ENCODE data around the gene CLIC3.

The CLIC3 gene

GRCh38 chr9:136960212-136960937 is 36.0 kb downstream of the CLIC3 start:
- Mint-ChIP-seq H3K4me1 (no peaks in the 10 kb centered on the region), H3K27ac (no peak overlapping the region), H3K4me3 (no peak overlapping the region), H3K9me3 (peaks cover 6% of the 10 kb centered on the region in 2 donors), H3K36me3 (peaks cover 3 to 5% of the 10 kb centered on the region in 2 donors), H3K27me3 (peaks cover 13 to 16% of the 10 kb centered on the region in 2 donors)
- no peak for ATAC-seq (replicated peaks)
- DNase-seq, result no peak

GRCh38 chr9:136958898-136959850 is 37.2 kb downstream of the CLIC3 start:
- Mint-ChIP-seq H3K9me3 (peaks cover 6% of the 10 kb centered on the region in 2 donors), H3K36me3 (peaks cover 3 to 5% of the 10 kb centered on the region in 2 donors), H3K27ac (no peak overlapping the region), H3K4me3 (no peak overlapping the region), H3K4me1 (no peaks in the 10 kb centered on the region), H3K27me3 (peaks cover 13 to 16% of the 10 kb centered on the region in 2 donors)
- ATAC-seq (replicated peaks) (no peak), DNase-seq (no peak)

DNA sequence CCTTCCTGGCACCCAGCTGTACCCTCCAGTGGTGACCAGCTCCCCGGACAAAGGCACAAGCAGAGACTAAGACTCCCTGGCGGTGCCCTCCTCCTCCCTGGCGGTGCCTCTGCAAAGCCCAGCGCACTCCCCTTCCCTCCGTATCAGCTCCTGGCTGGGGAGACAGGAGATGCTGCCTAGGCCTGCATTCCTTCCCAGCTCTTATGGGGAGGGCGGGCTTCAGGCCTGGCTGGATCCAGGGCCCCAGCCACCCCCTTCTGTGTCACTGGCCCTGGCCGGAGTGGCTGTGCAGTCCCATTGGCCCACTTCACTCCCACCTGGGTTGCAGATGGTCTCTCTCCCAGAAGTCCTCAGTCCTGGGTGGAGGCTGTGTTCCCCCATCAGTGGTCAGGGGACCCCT is 37.9 kb downstream of the CLIC3 start:
- Mint-ChIP-seq H3K4me1 (no peaks in the 10 kb centered on the region), H3K4me3 (no peak overlapping the region), H3K9me3 (peaks cover 6% of the 10 kb centered on the region in 2 donors)

GRCh38 chr9:136957901-136958300 is 38.5 kb downstream of the CLIC3 start:
- Mint-ChIP-seq H3K9me3 (peaks cover 6% of the 10 kb centered on the region in 2 donors), H3K4me3 (no peak overlapping the region), H3K27me3 (peaks cover 7 to 16% of the 10 kb centered on the region in 2 donors), H3K4me1 (no peaks in the 10 kb centered on the region), H3K27ac (no peak overlapping the region), H3K36me3 (peaks cover 3 to 5% of the 10 kb centered on the region in 2 donors)
- ATAC-seq (replicated peaks) (no peak), DNase-seq (no peak)

More for the DNA sequence above, 37.9 kb downstream of the CLIC3 start:
- Mint-ChIP-seq H3K27ac (no peak overlapping the region), H3K36me3 (peaks cover 3 to 5% of the 10 kb centered on the region in 2 donors), H3K27me3 (peaks cover 13 to 16% of the 10 kb centered on the region in 2 donors)
- ATAC-seq (replicated peaks) (no peak), DNase-seq (no peak)

DNA sequence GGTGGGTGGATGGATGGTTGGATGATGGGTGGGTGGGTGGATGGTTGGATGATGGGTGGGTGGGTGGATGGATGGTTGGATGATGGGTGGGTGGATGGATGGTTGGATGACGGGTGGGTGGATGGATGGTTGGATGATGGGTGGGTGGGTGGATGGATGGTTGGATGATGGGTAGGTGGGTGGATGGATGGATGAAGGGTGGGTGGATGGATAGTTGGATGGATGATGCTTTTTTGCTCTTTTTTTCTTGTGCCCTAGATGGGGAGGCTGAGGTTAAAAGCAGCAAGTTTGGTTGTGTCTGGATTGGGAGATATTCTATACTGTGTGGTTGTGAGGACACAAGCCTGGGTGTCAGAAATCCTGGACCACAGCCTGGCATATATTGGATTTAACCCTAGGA is 38.9 kb downstream of the CLIC3 start:
- H3K9me3 Mint-ChIP-seq, result peaks cover 6% of the 10 kb centered on the region in 2 donors
- H3K36me3 Mint-ChIP-seq, result peaks cover 3 to 5% of the 10 kb centered on the region in 2 donors
- ATAC-seq (replicated peaks) (no peak), DNase-seq (no peak)
- H3K27ac Mint-ChIP-seq, result no peak overlapping the region
- H3K4me1 Mint-ChIP-seq, result no peaks in the 10 kb centered on the region
- no peak overlapping the region for H3K4me3 Mint-ChIP-seq
- peaks cover 6 to 16% of the 10 kb centered on the region in 2 donors for H3K27me3 Mint-ChIP-seq

DNA sequence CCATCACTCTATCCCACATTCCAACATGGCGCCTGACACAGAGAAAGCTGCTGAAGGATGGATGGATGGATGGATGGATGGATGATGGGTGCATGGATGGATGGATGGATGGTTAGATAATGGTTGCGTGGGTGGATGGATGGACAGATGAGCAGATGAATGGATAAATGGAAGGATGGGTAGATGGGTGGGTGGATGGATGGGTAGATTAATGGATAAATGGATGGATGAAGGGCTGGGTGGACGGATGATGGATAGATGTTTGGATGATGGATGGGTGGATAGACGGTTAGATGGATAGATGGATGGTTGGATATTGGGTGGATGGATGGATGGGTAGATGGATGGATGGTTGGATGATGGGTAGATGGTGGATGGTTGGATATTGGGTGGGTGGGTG is 39.8 kb downstream of the CLIC3 start:
- DNase-seq (no peak), ATAC-seq (replicated peaks) (no peak)
- peaks cover 6 to 16% of the 10 kb centered on the region in 2 donors for H3K27me3 Mint-ChIP-seq
- H3K27ac Mint-ChIP-seq, result no peak overlapping the region
- peaks cover 3 to 5% of the 10 kb centered on the region in 2 donors for H3K36me3 Mint-ChIP-seq
- H3K4me1 Mint-ChIP-seq, result no peaks in the 10 kb centered on the region
- no peak overlapping the region for H3K4me3 Mint-ChIP-seq
- peaks cover 6% of the 10 kb centered on the region in 2 donors for H3K9me3 Mint-ChIP-seq

- H3K4me3 Mint-ChIP-seq, result no peak overlapping the region
- peaks cover 6% of the 10 kb centered on the region in 2 donors for H3K9me3 Mint-ChIP-seq
- H3K27me3 Mint-ChIP-seq, result peaks cover 6 to 16% of the 10 kb centered on the region in 2 donors
- DNase-seq (no peak), ATAC-seq (replicated peaks) (no peak)
- H3K4me1 Mint-ChIP-seq, result no peaks in the 10 kb centered on the region
- peaks cover 3 to 5% of the 10 kb centered on the region in 2 donors for H3K36me3 Mint-ChIP-seq
- no peak overlapping the region for H3K27ac Mint-ChIP-seq
Observed at GRCh38 chr9:136955943-136956335, 40.4 kb downstream of the CLIC3 start.

GRCh38 chr9:136955202-136955942 is 41.0 kb downstream of the CLIC3 start:
- Mint-ChIP-seq H3K36me3 (peaks cover 3 to 5% of the 10 kb centered on the region in 2 donors), H3K9me3 (peaks cover 6% of the 10 kb centered on the region in 2 donors), H3K27ac (no peak overlapping the region), H3K4me1 (peaks cover under 1 to 4% of the 10 kb centered on the region in 2 donors), H3K4me3 (no peak overlapping the region), H3K27me3 (peaks cover 6 to 16% of the 10 kb centered on the region in 2 donors)
- DNase-seq, result no peak
- no peak for ATAC-seq (replicated peaks)

DNA sequence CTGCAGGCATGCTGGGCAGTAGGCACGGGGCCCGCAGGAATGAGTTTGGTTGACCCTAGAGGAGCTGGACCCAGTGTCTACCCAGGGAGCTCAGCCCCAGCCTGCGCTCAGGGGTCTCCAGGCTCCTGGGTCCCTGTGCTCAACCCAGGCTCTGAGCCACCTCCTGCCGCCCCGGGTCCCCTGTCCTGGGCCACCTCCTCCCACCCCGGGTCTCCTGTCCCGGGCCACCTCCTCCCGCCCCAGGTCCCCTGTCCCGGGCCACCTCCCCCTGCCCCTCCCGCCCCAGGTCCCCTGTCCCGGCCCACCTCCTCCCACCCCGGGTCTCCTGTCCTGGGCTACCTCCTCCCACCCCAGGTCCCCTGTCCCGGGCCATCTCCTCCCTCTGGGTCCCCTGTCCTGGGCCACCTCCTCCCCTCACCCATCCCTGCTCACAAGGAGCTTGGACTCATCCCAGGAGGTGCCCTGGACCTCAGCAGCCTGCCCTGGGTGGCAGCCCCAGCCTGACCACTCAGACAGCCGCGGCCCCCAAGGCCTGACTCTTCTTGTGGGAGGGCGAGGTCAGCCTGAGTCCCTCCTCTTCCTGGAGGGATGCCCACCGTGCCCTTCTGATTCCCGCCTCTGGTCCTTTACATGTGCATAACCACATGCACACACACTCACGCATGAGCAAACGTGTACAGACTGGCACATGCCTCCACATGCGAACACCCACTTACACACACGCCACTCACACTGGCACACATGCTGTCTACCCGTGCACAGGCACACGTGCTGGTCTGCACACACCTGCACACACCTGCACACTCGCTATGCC is 41.9 kb downstream of the CLIC3 start:
- no peak for DNase-seq
- Mint-ChIP-seq H3K36me3 (peaks cover 3 to 5% of the 10 kb centered on the region in 2 donors), H3K4me3 (no peak overlapping the region), H3K27me3 (peaks cover 6 to 16% of the 10 kb centered on the region in 2 donors), H3K9me3 (peaks cover 6% of the 10 kb centered on the region in 2 donors), H3K4me1 (peaks cover 4 to 10% of the 10 kb centered on the region in 2 donors), H3K27ac (no peak overlapping the region)
- no peak for ATAC-seq (replicated peaks)

GRCh38 chr9:136953771-136954269 is 42.5 kb downstream of the CLIC3 start:
- Mint-ChIP-seq H3K9me3 (peaks cover 6% of the 10 kb centered on the region in 2 donors), H3K27ac (no peak overlapping the region), H3K4me3 (no peak overlapping the region), H3K4me1 (peaks cover 4 to 10% of the 10 kb centered on the region in 2 donors), H3K36me3 (peaks cover 2 to 5% of the 10 kb centered on the region in 2 donors), H3K27me3 (peaks cover 3 to 11% of the 10 kb centered on the region in 2 donors)
- ATAC-seq (replicated peaks) (no peak), DNase-seq (no peak)

- Mint-ChIP-seq H3K4me3 (no peak overlapping the region), H3K27me3 (peaks cover 0 to 9% of the 10 kb centered on the region in 2 donors), H3K9me3 (peaks cover 6% of the 10 kb centered on the region in 2 donors), H3K4me1 (peaks cover 4 to 10% of the 10 kb centered on the region in 2 donors), H3K27ac (no peak overlapping the region), H3K36me3 (peaks cover 0 to 5% of the 10 kb centered on the region in 2 donors)
- no peak for DNase-seq
- ATAC-seq (replicated peaks), result no peak
Observed at GRCh38 chr9:136952876-136953770, 43.2 kb downstream of the CLIC3 start.

- H3K27me3 Mint-ChIP-seq, result peaks cover 0 to 9% of the 10 kb centered on the region in 2 donors
- no peak overlapping the region for H3K4me3 Mint-ChIP-seq
- H3K36me3 Mint-ChIP-seq, result peaks cover 0 to 5% of the 10 kb centered on the region in 2 donors
- H3K4me1 Mint-ChIP-seq, result peaks cover 4 to 13% of the 10 kb centered on the region in 2 donors
- DNase-seq (no peak), ATAC-seq (replicated peaks) (no peak)
- H3K9me3 Mint-ChIP-seq, result peaks cover 6% of the 10 kb centered on the region in 2 donors
- no peak overlapping the region for H3K27ac Mint-ChIP-seq
Observed at GRCh38 chr9:136952321-136952850, 44.0 kb downstream of the CLIC3 start.
